Subcutaneous abdominal adipose tissue (tissue), 5 donors: ENCODE data around the gene GSDMA.
A peak's percentile ranks its signal among the peaks of the same experiment; 100 is the strongest.
"Not testable (repeated sequence)": the region's sequence is repeated elsewhere in the genome, so short reads cannot be mapped to it uniquely, and the experiment has no call there.

Source experiments
- H3K27ac ChIP-seq: one replicate; pipeline ENCODE4 v1.7.0; 2013; ENCODE audit warnings: low read depth, mild to moderate bottlenecking, inconsistent platforms, low read length, moderate library complexity
- H3K27me3 ChIP-seq, 5 donors: one replicate each; pipeline ENCODE4 v1.7.0; 2013; ENCODE audit warnings: low read length in 5 of 5, inconsistent platforms in 1 of 5; ENCODE audit not compliant: control insufficient read depth in 5 of 5, insufficient read depth in 4 of 5
- H3K36me3 ChIP-seq, 5 donors: one replicate each; pipeline ENCODE4 v1.7.0; 2013; ENCODE audit warnings: low read length in 5 of 5; ENCODE audit not compliant: control insufficient read depth in 5 of 5, insufficient read depth in 5 of 5
- H3K4me1 ChIP-seq, 5 donors: one replicate each; pipeline ENCODE4 v1.7.0; 2013; ENCODE audit warnings: low read length in 5 of 5, mild to moderate bottlenecking in 3 of 5, moderate library complexity in 1 of 5; ENCODE audit not compliant: control insufficient read depth in 5 of 5, insufficient read depth in 5 of 5
- H3K4me3 ChIP-seq, 5 donors: one replicate each; pipeline ENCODE4 v1.7.0; 2013; ENCODE audit warnings: low read length in 5 of 5, low read depth in 1 of 5
- H3K9ac ChIP-seq, 5 donors: one replicate each; pipeline ENCODE4 v1.7.0; 2013; ENCODE audit warnings: low read length in 5 of 5, mild to moderate bottlenecking in 4 of 5, moderate library complexity in 3 of 5
- H3K9me3 ChIP-seq, 5 donors: one replicate each; pipeline ENCODE4 v1.7.0; 2013; ENCODE audit warnings: low read length in 5 of 5; ENCODE audit not compliant: control insufficient read depth in 5 of 5
- donor health status: healthy.
- donor health status: healthy.
- donor health status: healthy.
- donor health status: healthy.
- donor health status: healthy.

GSDMA gene

DNA sequence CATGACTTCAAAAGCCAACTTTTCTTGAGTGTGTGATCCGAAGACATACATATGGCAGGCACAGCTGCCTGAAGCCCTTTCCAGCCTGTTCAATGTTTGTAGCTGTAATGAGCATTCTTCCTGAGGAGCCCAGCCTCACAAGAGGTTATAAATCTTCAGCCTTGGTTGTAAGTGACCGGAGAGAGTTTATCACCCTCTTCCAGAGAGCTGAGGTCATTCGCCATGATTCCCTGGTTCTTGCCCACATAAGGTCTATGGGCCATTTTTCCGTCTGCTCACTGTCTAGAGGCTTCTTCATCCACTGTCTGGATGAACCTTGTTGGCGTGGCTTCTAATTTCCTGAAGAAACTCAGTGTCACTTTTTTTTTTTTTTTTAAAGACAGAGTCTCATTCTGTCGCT lies 42.7 kb downstream of the GSDMA start:
- no peaks in the 10 kb centered on the region for H3K4me1 ChIP-seq

DNA sequence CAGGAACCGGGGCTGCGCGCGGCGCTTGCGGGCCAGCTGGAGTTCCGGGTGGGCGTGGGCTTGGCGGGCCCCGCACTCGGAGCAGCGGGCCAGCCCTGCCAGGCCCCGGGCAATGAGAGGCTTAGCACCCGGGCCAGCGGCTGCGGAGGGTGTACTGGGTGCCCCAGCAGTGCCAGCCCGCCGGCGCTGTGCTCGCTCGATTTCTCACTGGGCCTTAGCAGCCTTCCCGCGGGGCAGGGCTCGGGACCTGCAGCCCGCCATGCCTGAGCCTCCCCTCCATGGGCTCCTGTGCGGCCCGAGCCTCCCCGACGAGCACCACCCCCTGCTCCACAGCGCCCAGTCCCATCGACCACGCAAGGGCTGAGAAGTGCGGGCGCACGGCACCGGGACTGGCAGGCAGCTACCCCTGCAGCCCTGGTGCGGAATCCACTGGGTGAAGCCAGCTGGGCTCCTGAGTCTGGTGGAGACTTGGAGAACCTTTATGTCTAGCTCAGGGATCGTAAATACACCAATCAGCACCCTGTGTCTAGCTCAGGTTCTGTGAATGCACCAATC lies 48.2 kb downstream of the GSDMA start:
- H3K27me3 ChIP-seq, H3K9me3 ChIP-seq, H3K4me3 ChIP-seq, H3K36me3 ChIP-seq, H3K27ac ChIP-seq, H3K9ac ChIP-seq: not testable (repeated sequence)
- peaks cover 2 to 22% (median 3%) of the 10 kb centered on the region in 5 donors for H3K4me1 ChIP-seq

More for the DNA sequence above, 42.7 kb downstream of the GSDMA start:
- no peak overlapping the region for H3K4me3 ChIP-seq
- H3K9me3 ChIP-seq = no peaks in the 10 kb centered on the region
- no peaks in the 10 kb centered on the region for H3K36me3 ChIP-seq
- H3K27me3 ChIP-seq = no peaks in the 10 kb centered on the region
- H3K9ac ChIP-seq = no peak overlapping the region
- no peak overlapping the region for H3K27ac ChIP-seq

DNA sequence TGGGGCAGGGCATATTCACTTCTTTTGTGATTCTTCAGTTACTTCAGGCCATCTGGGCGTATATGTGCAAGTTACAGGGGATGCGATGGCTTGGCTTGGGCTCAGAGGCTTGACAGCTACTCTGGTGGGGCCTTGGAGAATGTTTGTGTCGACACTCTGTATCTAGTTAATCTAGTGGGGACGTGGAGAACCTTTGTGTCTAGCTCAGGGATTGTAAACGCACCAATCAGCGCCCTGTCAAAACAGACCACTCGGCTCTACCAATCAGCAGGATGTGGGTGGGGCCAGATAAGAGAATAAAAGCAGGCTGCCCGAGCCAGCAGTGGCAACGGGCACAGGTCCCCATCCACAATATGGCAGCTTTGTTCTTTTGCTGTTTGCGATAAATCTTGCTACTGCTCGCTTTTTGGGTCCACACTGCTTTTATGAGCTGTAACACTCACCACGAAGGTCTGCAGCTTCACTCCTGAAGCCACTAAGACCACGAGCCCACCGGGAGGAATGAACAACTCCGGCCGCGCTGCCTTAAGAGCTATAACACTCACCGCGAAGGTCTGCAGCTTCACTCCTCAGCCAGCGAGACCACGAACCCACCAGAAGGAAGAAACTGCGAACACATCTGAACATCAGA lies 49.3 kb downstream of the GSDMA start:
- not testable (repeated sequence) for H3K27ac ChIP-seq, H3K27me3 ChIP-seq, H3K9ac ChIP-seq, H3K4me3 ChIP-seq, H3K9me3 ChIP-seq, H3K36me3 ChIP-seq
- peaks cover 2 to 22% (median 3%) of the 10 kb centered on the region in 5 donors for H3K4me1 ChIP-seq

GRCh38 chr17:40014375-40014980 lies 51.7 kb downstream of the GSDMA start:
- H3K9me3 ChIP-seq = no peaks in the 10 kb centered on the region
- H3K4me3 ChIP-seq = no peak overlapping the region
- H3K27me3 ChIP-seq = no peaks in the 10 kb centered on the region
- peaks cover 0 to 12% (median 9%) of the 10 kb centered on the region in 5 donors for H3K36me3 ChIP-seq
- H3K9ac ChIP-seq = peak overlapping the region in 1 of 5 donors; percentile 25
- no peak overlapping the region for H3K27ac ChIP-seq
- peaks cover 2 to 34% (median 13%) of the 10 kb centered on the region in 5 donors for H3K4me1 ChIP-seq

DNA sequence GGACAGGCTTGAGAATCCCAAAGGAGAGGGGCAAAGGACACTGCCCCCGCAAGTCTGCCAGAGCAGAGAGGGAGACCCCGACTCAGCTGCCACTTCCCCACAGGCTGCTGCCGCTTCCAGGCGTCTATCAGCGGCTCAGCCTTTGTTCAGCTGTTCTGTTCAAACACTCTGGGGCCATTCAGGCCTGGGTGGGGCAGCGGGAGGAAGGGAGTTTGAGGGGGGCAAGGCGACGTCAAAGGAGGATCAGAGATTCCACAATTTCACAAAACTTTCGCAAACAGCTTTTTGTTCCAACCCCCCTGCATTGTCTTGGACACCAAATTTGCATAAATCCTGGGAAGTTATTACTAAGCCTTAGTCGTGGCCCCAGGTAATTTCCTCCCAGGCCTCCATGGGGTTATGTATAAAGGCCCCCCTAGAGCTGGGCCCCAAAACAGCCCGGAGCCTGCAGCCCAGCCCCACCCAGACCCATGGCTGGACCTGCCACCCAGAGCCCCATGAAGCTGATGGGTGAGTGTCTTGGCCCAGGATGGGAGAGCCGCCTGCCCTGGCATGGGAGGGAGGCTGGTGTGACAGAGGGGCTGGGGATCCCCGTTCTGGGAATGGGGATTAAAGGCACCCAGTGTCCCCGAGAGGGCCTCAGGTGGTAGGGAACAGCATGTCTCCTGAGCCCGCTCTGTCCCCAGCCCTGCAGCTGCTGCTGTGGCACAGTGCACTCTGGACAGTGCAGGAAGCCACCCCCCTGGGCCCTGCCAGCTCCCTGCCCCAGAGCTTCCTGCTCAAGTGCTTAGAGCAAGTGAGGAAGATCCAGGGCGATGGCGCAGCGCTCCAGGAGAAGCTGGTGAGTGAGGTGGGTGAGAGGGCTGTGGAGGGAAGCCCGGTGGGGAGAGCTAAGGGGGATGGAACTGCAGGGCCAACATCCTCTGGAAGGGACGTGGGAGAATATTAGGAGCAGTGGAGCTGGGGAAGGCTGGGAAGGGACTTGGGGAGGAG lies 52.5 kb downstream of the GSDMA start, which contains the start of gene CSF3:
TSS of gene CSF3 (plus strand) at position 436 of the 993 bp plus-strand sequence. CDS start at position 471, 35 bp downstream.
- Histone ChIP-seq H3K9ac (peak within 1 kb of the TSS in 1 of 5 donors; percentile 25), H3K4me3 (peak within 1 kb of the TSS in 1 of 5 donors; percentile 1), H3K36me3 (peaks cover 0 to 21% (median 17%) of the 10 kb centered on the region in 5 donors), H3K4me1 (peaks cover 2 to 34% (median 13%) of the 10 kb centered on the region in 5 donors), H3K27me3 (no peaks in the 10 kb centered on the region), H3K9me3 (no peaks in the 10 kb centered on the region), H3K27ac (no peak within 1 kb of the TSS)

GRCh38 chr17:40015998-40016985 lies 53.5 kb downstream of the GSDMA start:
- no peaks in the 10 kb centered on the region for H3K9me3 ChIP-seq
- H3K9ac ChIP-seq = no peak overlapping the region
- H3K27ac ChIP-seq = no peak overlapping the region
- peaks cover 0 to 25% (median 21%) of the 10 kb centered on the region in 5 donors for H3K36me3 ChIP-seq
- peaks cover 2 to 39% (median 17%) of the 10 kb centered on the region in 5 donors for H3K4me1 ChIP-seq
- H3K27me3 ChIP-seq = no peaks in the 10 kb centered on the region
- H3K4me3 ChIP-seq = peak overlapping the region in 1 of 5 donors; percentile 1

DNA sequence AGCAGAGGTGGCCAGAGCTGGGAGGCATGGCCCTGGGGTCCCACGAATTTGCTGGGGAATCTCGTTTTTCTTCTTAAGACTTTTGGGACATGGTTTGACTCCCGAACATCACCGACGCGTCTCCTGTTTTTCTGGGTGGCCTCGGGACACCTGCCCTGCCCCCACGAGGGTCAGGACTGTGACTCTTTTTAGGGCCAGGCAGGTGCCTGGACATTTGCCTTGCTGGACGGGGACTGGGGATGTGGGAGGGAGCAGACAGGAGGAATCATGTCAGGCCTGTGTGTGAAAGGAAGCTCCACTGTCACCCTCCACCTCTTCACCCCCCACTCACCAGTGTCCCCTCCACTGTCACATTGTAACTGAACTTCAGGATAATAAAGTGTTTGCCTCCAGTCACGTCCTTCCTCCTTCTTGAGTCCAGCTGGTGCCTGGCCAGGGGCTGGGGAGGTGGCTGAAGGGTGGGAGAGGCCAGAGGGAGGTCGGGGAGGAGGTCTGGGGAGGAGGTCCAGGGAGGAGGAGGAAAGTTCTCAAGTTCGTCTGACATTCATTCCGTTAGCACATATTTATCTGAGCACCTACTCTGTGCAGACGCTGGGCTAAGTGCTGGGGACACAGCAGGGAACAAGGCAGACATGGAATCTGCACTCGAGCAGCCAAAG lies 54.7 kb downstream of the GSDMA start:
- Histone ChIP-seq H3K9me3 (no peaks in the 10 kb centered on the region), H3K27me3 (no peaks in the 10 kb centered on the region), H3K4me3 (no peak overlapping the region), H3K27ac (no peak overlapping the region), H3K9ac (no peak overlapping the region), H3K4me1 (peaks cover 2 to 50% (median 20%) of the 10 kb centered on the region in 5 donors), H3K36me3 (peaks cover 0 to 37% (median 32%) of the 10 kb centered on the region in 5 donors)

- Histone ChIP-seq H3K9me3 (no peaks in the 10 kb centered on the region), H3K4me3 (no peak overlapping the region), H3K36me3 (peaks cover 0 to 46% (median 41%) of the 10 kb centered on the region in 5 donors), H3K4me1 (peaks cover 2 to 60% (median 20%) of the 10 kb centered on the region in 5 donors), H3K27ac (no peak overlapping the region), H3K9ac (no peak overlapping the region), H3K27me3 (no peaks in the 10 kb centered on the region)
Measured at GRCh38 chr17:40018211-40019121, 55.7 kb downstream of the GSDMA start.
